HepG2 (cell line): ENCODE results near the gene PTH1R. TPM values are rescaled to one million over a fixed set of nuclear protein-coding genes. Genes with fewer than 3 reads are reported as not detected.
A peak's percentile ranks its signal among the peaks of the same experiment; 100 is the strongest.

Source experiments
- ATAD3A ChIP-seq: sonication (generic); formaldehyde crosslinking; IDR thresholded peaks from 2 replicates; pipeline ENCODE4 v1.4.0; 2020; ENCODE audit warnings: missing genetic modification reagents
- DPF2 ChIP-seq: sonication (generic); formaldehyde crosslinking; IDR thresholded peaks from 2 replicates; pipeline ENCODE4 v1.4.0; 2020; ENCODE audit warnings: mild to moderate bottlenecking, low read depth, missing genetic modification reagents, borderline replicate concordance
- ETV5 ChIP-seq: IDR thresholded peaks from 2 replicates; pipeline ENCODE4 v1.6.1; 2018; ENCODE audit warnings: missing biosample characterization, missing genetic modification reagents, inconsistent platforms, borderline replicate concordance
- FOXO1 ChIP-seq: sonication (generic); formaldehyde crosslinking; IDR thresholded peaks from 2 replicates; pipeline ENCODE4 v1.4.0; 2020; ENCODE audit warnings: missing genetic modification reagents
- GABPA ChIP-seq, 2 experiments: IDR thresholded peaks; 2 replicates each; pipeline ENCODE4 v1.6.1; 2011 to 2016; ENCODE audit warnings: low read depth in 2 of 2, low read length in 1 of 2, missing biosample characterization in 1 of 2, missing genetic modification characterization in 1 of 2
- MXD4 ChIP-seq: IDR thresholded peaks from 2 replicates; pipeline ENCODE4 v1.6.1; 2016; ENCODE audit warnings: mild to moderate bottlenecking, missing biosample characterization, missing genetic modification reagents
- NCOA2 ChIP-seq: sonication (generic); formaldehyde crosslinking; IDR thresholded peaks from 2 replicates; pipeline ENCODE4 v1.8.0; 2022; ENCODE audit warnings: inconsistent platforms
- NFIC ChIP-seq: IDR thresholded peaks from 2 replicates; pipeline ENCODE4 v1.6.1; 2012; ENCODE audit warnings: mild to moderate bottlenecking, low read length, inconsistent platforms
- NFYB ChIP-seq: sonication (generic); formaldehyde crosslinking; IDR thresholded peaks from 2 replicates; pipeline ENCODE4 v1.4.0; 2020; ENCODE audit warnings: missing genetic modification reagents
- RFX3 ChIP-seq: IDR thresholded peaks from 2 replicates; pipeline ENCODE4 v1.6.1; 2016; ENCODE audit warnings: missing biosample characterization, missing genetic modification reagents
- YY1 ChIP-seq: IDR thresholded peaks from 2 replicates; pipeline ENCODE4 v1.6.1; 2011; ENCODE audit warnings: low read length, low read depth, moderate library complexity, mild to moderate bottlenecking; ENCODE audit not compliant: insufficient read depth, insufficient replicate concordance
- ZFP41 ChIP-seq: sonication (generic); formaldehyde crosslinking; IDR thresholded peaks from 2 replicates; pipeline ENCODE4 v1.4.0; 2020; ENCODE audit warnings: mild to moderate bottlenecking, missing genetic modification reagents, borderline replicate concordance
- ZNF225 ChIP-seq: sonication (generic); formaldehyde crosslinking; IDR thresholded peaks from 2 replicates; pipeline ENCODE4 v1.4.0; 2020; ENCODE audit warnings: mild to moderate bottlenecking, missing genetic modification reagents
- ZNF263 ChIP-seq: sonication (generic); formaldehyde crosslinking; IDR thresholded peaks from 2 replicates; pipeline ENCODE4 v1.4.0; 2020; ENCODE audit warnings: missing genetic modification reagents
- ZNF432 ChIP-seq: sonication (generic); formaldehyde crosslinking; IDR thresholded peaks from 2 replicates; pipeline ENCODE4 v1.5.0; 2020; ENCODE audit warnings: missing genetic modification reagents, mild to moderate bottlenecking, borderline replicate concordance
- ZNF678 ChIP-seq: sonication (generic); formaldehyde crosslinking; IDR thresholded peaks from 2 replicates; pipeline ENCODE4 v1.4.0; 2020; ENCODE audit warnings: mild to moderate bottlenecking, missing genetic modification reagents
- polyA plus RNA-seq, 8 experiments: library from polyadenylated mRNA; depleted of rRNA in 3 of 8; stranded (reverse) in 7 of 8; unstranded in 1 of 8; fragments of >200 nt; fragmentation: Illumina TruSeq in 4 of 8; extraction: Trizol in 4 of 8; gene quantifications; 2 replicates each; pipeline versions ENCODE4 v1.2.1 to v1.2.3, GENCODE V29; 2011 to 2016; ENCODE audit warnings: low read depth in 4 of 8, missing spikeins in 1 of 8, mixed read lengths in 1 of 8; ENCODE audit not compliant: insufficient read depth in 1 of 8
- total RNA-seq, 5 experiments: library from RNA; depleted of rRNA; stranded (reverse); fragments of >200 nt; fragmentation: Illumina TruSeq; extraction: Trizol; gene quantifications; 2 replicates each; pipeline ENCODE4 v1.2.3, GENCODE V29; 2016; ENCODE audit warnings: low read depth in 1 of 5
- TF ChIP-seq, protein P1 (sequence below): sonication (generic); formaldehyde crosslinking; IDR thresholded peaks from 2 replicates; pipeline ENCODE4 v1.4.0; 2020; ENCODE audit warnings: missing genetic modification reagents
- TF ChIP-seq, protein P2 (sequence below): sonication (generic); formaldehyde crosslinking; IDR thresholded peaks from 2 replicates; pipeline ENCODE4 v1.4.0; 2020; ENCODE audit warnings: missing genetic modification reagents
- TF ChIP-seq, protein P3 (sequence below): conservative IDR thresholded peaks from 2 replicates; pipeline ENCODE4 v1.6.1; 2018; ENCODE audit warnings: missing genetic modification reagents
- TF ChIP-seq, protein P4 (sequence below): sonication (generic); formaldehyde crosslinking; IDR thresholded peaks from 2 replicates; pipeline ENCODE4 v1.5.1; 2020; ENCODE audit warnings: mild to moderate bottlenecking, missing genetic modification reagents, moderate library complexity

The PTH1R gene
- total and polyA plus RNA-seq, 2 of the 13 experiments (the other 11 are each of a cell fraction or from before 2014, with no cell fraction given) = not detected

GRCh38 chr3:46845860-46846623 is 31.5 kb upstream of the PTH1R start (continued):
- TF ChIP-seq, protein P1, sequence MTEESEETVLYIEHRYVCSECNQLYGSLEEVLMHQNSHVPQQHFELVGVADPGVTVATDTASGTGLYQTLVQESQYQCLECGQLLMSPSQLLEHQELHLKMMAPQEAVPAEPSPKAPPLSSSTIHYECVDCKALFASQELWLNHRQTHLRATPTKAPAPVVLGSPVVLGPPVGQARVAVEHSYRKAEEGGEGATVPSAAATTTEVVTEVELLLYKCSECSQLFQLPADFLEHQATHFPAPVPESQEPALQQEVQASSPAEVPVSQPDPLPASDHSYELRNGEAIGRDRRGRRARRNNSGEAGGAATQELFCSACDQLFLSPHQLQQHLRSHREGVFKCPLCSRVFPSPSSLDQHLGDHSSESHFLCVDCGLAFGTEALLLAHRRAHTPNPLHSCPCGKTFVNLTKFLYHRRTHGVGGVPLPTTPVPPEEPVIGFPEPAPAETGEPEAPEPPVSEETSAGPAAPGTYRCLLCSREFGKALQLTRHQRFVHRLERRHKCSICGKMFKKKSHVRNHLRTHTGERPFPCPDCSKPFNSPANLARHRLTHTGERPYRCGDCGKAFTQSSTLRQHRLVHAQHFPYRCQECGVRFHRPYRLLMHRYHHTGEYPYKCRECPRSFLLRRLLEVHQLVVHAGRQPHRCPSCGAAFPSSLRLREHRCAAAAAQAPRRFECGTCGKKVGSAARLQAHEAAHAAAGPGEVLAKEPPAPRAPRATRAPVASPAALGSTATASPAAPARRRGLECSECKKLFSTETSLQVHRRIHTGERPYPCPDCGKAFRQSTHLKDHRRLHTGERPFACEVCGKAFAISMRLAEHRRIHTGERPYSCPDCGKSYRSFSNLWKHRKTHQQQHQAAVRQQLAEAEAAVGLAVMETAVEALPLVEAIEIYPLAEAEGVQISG (CRISPR knock-in tag) = no peak
- TF ChIP-seq ZNF225 (CRISPR knock-in tag) (no peak), MXD4 (CRISPR knock-in tag) (no peak), ZNF678 (no peak), FOXO1 (CRISPR knock-in tag) (no peak), ZNF263 (CRISPR knock-in tag) (0 out of 2 replicates have a peak, but pooled peaks have one; percentile 33), NFYB (CRISPR knock-in tag) (no peak), DPF2 (CRISPR knock-in tag) (no peak), YY1 (no peak), ZNF432 (no peak), GABPA (IDR thresholded peaks at IDR 0.05; ENCODE audit: low read depth, low read length) (no peak), GABPA (CRISPR knock-in tag; IDR thresholded peaks at IDR 0.05; ENCODE audit: low read depth) (peak; percentile 15; the same call in 1 of the 2 replicates), RFX3 (CRISPR knock-in tag) (no peak), NCOA2 (CRISPR knock-in tag) (no peak), ETV5 (CRISPR knock-in tag) (no peak), ATAD3A (CRISPR knock-in tag) (no peak), NFIC (no peak), ZFP41 (CRISPR knock-in tag) (no peak)
- TF ChIP-seq, protein P2, sequence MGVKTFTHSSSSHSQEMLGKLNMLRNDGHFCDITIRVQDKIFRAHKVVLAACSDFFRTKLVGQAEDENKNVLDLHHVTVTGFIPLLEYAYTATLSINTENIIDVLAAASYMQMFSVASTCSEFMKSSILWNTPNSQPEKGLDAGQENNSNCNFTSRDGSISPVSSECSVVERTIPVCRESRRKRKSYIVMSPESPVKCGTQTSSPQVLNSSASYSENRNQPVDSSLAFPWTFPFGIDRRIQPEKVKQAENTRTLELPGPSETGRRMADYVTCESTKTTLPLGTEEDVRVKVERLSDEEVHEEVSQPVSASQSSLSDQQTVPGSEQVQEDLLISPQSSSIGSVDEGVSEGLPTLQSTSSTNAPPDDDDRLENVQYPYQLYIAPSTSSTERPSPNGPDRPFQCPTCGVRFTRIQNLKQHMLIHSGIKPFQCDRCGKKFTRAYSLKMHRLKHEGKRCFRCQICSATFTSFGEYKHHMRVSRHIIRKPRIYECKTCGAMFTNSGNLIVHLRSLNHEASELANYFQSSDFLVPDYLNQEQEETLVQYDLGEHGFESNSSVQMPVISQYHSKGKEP (CRISPR knock-in tag) = no peak
- TF ChIP-seq, protein P3, sequence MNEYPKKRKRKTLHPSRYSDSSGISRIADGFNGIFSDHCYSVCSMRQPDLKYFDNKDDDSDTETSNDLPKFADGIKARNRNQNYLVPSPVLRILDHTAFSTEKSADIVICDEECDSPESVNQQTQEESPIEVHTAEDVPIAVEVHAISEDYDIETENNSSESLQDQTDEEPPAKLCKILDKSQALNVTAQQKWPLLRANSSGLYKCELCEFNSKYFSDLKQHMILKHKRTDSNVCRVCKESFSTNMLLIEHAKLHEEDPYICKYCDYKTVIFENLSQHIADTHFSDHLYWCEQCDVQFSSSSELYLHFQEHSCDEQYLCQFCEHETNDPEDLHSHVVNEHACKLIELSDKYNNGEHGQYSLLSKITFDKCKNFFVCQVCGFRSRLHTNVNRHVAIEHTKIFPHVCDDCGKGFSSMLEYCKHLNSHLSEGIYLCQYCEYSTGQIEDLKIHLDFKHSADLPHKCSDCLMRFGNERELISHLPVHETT (CRISPR knock-in tag) = no peak
- TF ChIP-seq, protein P4, sequence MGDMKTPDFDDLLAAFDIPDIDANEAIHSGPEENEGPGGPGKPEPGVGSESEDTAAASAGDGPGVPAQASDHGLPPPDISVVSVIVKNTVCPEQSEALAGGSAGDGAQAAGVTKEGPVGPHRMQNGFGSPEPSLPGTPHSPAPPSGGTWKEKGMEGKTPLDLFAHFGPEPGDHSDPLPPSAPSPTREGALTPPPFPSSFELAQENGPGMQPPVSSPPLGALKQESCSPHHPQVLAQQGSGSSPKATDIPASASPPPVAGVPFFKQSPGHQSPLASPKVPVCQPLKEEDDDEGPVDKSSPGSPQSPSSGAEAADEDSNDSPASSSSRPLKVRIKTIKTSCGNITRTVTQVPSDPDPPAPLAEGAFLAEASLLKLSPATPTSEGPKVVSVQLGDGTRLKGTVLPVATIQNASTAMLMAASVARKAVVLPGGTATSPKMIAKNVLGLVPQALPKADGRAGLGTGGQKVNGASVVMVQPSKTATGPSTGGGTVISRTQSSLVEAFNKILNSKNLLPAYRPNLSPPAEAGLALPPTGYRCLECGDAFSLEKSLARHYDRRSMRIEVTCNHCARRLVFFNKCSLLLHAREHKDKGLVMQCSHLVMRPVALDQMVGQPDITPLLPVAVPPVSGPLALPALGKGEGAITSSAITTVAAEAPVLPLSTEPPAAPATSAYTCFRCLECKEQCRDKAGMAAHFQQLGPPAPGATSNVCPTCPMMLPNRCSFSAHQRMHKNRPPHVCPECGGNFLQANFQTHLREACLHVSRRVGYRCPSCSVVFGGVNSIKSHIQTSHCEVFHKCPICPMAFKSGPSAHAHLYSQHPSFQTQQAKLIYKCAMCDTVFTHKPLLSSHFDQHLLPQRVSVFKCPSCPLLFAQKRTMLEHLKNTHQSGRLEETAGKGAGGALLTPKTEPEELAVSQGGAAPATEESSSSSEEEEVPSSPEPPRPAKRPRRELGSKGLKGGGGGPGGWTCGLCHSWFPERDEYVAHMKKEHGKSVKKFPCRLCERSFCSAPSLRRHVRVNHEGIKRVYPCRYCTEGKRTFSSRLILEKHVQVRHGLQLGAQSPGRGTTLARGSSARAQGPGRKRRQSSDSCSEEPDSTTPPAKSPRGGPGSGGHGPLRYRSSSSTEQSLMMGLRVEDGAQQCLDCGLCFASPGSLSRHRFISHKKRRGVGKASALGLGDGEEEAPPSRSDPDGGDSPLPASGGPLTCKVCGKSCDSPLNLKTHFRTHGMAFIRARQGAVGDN (CRISPR knock-in tag) = peak; percentile 9; the same call in 1 of the 2 replicates
